Hematopoietic multipotent progenitor cell treated with erythropoietin and hydrocortisone succinate and interleukin-3 and kit ligand, for 17 days (in vitro differentiated cells): Measurements from ENCODE around the gene PITPNM1.

Experiments used
- DNase-seq: peaks from one replicate; pipeline ENCODE4 v3.0.0-alpha.2; 2015; ENCODE audit warnings: low spot score

The PITPNM1 gene

GRCh38 chr11:67503119-67504004 is 1.8 kb downstream of the PITPNM1 start:
- DNase-seq, result no peak

GRCh38 chr11:67502328-67502979 is 2.7 kb downstream of the PITPNM1 start:
- no peak for DNase-seq

- DNase-seq, result no peak
Measured at GRCh38 chr11:67501854-67502253, 3.3 kb downstream of the PITPNM1 start.

- no peak for DNase-seq
Measured at GRCh38 chr11:67500831-67501715, 4.1 kb downstream of the PITPNM1 start.

- DNase-seq, result no peak
Measured at GRCh38 chr11:67500484-67500821, 4.7 kb downstream of the PITPNM1 start.

- DNase-seq, result no peak
Measured at GRCh38 chr11:67499808-67500483, 5.2 kb downstream of the PITPNM1 start.

GRCh38 chr11:67498544-67498972 is 6.6 kb downstream of the PITPNM1 start:
- no peak for DNase-seq

GRCh38 chr11:67497656-67498291 is 7.4 kb downstream of the PITPNM1 start:
- no peak for DNase-seq

- DNase-seq, result no peak
Measured at GRCh38 chr11:67496113-67496512, 9.1 kb downstream of the PITPNM1 start.

GRCh38 chr11:67495234-67496005 is 9.7 kb downstream of the PITPNM1 start:
- no peak for DNase-seq

GRCh38 chr11:67494371-67495233 is 10.6 kb downstream of the PITPNM1 start:
- DNase-seq, result no peak

- DNase-seq, result no peak
Measured at GRCh38 chr11:67493548-67494370, 11.4 kb downstream of the PITPNM1 start.

GRCh38 chr11:67492801-67493547 is 12.2 kb downstream of the PITPNM1 start:
- DNase-seq, result no peak

GRCh38 chr11:67492069-67492727 is 13.0 kb downstream of the PITPNM1 start:
- DNase-seq, result no peak

GRCh38 chr11:67491276-67492068 is 13.7 kb downstream of the PITPNM1 start:
- DNase-seq, result no peak

GRCh38 chr11:67490727-67491065 is 14.5 kb downstream of the PITPNM1 start:
- DNase-seq, result no peak
